Activated CD8-positive, alpha-beta T cell treated with anti-CD3 and anti-CD28 coated beads for 36 hours (primary cell): ENCODE measurements around the gene PLCH1. TPM values are rescaled to one million over a fixed set of nuclear protein-coding genes. Genes with fewer than 3 reads are reported as not detected.
A peak's percentile ranks its signal among the peaks of the same experiment; 100 is the strongest.

ENCODE experiments used
- ATAC-seq: fragments of 200-7000 bp; cut with Tn5 transposase; one replicate; pipeline ENCODE4 v1.10.0; 2021; ENCODE audit warnings: mild to moderate bottlenecking, moderate library complexity
- CTCF ChIA-PET: fragments of 350-600 bp; sonication (Branson Sonifier 250); formaldehyde crosslinking; loops from one replicate; lab custom pipeline; 2021; ENCODE audit warnings: antibody characterized with exemption; lab: Charles Lee
- POLR2A ChIA-PET: fragments of 350-600 bp; sonication (Branson Sonifier 250); formaldehyde crosslinking; loops from one replicate; lab custom pipeline; 2021; ENCODE audit warnings: antibody characterized with exemption; lab: Charles Lee
- DNase-seq: peaks from one replicate; pipeline ENCODE4 v3.0.0-alpha.2; 2020
- H3K27ac Mint-ChIP-seq: one replicate; pipeline ENCODE4 v1.8.0; 2021; ENCODE audit warnings: mild to moderate bottlenecking, mixed read lengths
- H3K27me3 Mint-ChIP-seq: one replicate; pipeline ENCODE4 v1.8.0; 2021; ENCODE audit warnings: mixed read lengths
- H3K36me3 Mint-ChIP-seq: one replicate; pipeline ENCODE4 v1.8.0; 2021; ENCODE audit warnings: low read depth, mixed read lengths
- H3K4me1 Mint-ChIP-seq: one replicate; pipeline ENCODE4 v1.8.0; 2021; ENCODE audit warnings: low read depth, mixed read lengths
- H3K4me3 Mint-ChIP-seq: one replicate; pipeline ENCODE4 v1.8.0; 2021; ENCODE audit warnings: mild to moderate bottlenecking, moderate library complexity, mixed read lengths
- H3K9me3 Mint-ChIP-seq: one replicate; pipeline ENCODE4 v1.8.0; 2021; ENCODE audit warnings: mixed read lengths
- intact Hi-C: fragments of 100-400 bp; cut with micrococcal nuclease; formaldehyde crosslinking; loops from one replicate; pipeline ENCODE4 v1.10.0; 2022
- total RNA-seq, 2 experiments: library from RNA; stranded (reverse); gene quantifications; one replicate each; pipeline ENCODE4 v1.2.3, GENCODE V29; 2021
- TF ChIP-seq, protein P1 (sequence below): fragments of 200-600 bp; IDR thresholded peaks from one replicate; pipeline ENCODE4 v1.8.0; 2022; ENCODE audit warnings: antibody characterized with exemption, mild to moderate bottlenecking

PLCH1 gene
- total RNA-seq, 2 experiments from 2014 or later, result 0.20 to 0.32 TPM

DNA sequence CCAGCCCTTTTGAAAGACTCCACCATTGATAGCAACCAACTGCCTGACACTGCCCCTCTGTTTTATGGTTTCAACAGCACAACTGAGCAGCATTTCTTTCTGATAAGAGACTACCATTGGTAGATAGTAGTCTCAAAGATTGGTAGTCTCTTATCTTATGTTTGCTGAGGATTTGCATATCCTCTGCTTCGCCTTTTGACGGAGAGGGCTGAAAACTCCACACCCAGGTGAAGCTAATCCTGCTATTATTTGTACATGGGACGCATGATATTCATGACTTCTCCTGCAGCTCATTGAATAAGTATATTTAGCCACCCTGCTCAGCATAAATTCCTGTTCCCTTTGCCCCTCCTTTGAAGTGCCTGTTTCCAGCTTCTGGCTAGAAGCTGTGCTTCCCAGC is 332.0 kb downstream of the PLCH1 start:
- no peak overlapping the region for H3K4me3 Mint-ChIP-seq
- DNase-seq (no peak), ATAC-seq (no peak)
- intact Hi-C loops, result no loop called here
- H3K27ac Mint-ChIP-seq, result no peak overlapping the region
- no peaks in the 10 kb centered on the region for H3K27me3 Mint-ChIP-seq
- no peaks in the 10 kb centered on the region for H3K9me3 Mint-ChIP-seq
- ChIA-PET POLR2A (no interaction called here), CTCF (interaction anchor here (1.2 kb wide), 1 partner anchor 289 kb away, joined by 6 read pairs; no protein-coding TSS in a partner anchor)
- no peaks in the 10 kb centered on the region for H3K36me3 Mint-ChIP-seq
- TF ChIP-seq, protein P1, sequence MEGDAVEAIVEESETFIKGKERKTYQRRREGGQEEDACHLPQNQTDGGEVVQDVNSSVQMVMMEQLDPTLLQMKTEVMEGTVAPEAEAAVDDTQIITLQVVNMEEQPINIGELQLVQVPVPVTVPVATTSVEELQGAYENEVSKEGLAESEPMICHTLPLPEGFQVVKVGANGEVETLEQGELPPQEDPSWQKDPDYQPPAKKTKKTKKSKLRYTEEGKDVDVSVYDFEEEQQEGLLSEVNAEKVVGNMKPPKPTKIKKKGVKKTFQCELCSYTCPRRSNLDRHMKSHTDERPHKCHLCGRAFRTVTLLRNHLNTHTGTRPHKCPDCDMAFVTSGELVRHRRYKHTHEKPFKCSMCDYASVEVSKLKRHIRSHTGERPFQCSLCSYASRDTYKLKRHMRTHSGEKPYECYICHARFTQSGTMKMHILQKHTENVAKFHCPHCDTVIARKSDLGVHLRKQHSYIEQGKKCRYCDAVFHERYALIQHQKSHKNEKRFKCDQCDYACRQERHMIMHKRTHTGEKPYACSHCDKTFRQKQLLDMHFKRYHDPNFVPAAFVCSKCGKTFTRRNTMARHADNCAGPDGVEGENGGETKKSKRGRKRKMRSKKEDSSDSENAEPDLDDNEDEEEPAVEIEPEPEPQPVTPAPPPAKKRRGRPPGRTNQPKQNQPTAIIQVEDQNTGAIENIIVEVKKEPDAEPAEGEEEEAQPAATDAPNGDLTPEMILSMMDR, result no peak
- no peaks in the 10 kb centered on the region for H3K4me1 Mint-ChIP-seq

DNA sequence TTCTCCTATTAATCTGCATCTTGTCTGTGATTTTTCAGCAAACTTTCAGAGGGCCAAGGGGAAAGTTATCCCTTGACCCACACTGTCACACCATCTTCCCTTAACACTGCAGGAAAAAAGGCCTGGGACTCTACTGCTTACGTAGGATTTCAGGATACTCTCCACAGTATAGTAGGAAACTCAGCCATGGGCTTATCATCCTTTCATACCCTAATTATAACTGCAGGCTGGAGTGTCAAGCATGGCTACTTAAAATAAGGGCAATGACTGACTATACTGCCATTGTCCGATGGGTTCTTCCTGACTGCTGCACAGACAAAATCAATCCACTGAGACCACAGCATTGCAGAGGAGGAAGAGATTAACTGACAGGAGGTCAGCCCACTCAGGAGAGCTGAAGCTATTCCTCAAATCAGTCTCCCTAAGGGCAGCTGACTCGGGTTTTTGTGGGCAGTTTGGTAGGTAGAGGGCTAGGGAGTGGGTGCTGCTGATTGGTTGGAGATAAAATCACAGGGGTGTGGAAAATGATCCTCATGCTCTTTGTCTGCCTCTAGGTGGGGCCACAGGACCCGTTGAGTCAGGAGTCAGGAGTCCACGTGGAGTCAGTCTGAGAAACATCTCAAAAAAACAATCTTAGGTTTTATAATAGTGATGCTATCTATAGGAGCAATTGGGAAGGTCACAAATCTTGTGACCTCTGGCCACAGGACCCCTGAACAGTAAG is 333.2 kb downstream of the PLCH1 start:
- peak; percentile 21 for DNase-seq

DNA sequence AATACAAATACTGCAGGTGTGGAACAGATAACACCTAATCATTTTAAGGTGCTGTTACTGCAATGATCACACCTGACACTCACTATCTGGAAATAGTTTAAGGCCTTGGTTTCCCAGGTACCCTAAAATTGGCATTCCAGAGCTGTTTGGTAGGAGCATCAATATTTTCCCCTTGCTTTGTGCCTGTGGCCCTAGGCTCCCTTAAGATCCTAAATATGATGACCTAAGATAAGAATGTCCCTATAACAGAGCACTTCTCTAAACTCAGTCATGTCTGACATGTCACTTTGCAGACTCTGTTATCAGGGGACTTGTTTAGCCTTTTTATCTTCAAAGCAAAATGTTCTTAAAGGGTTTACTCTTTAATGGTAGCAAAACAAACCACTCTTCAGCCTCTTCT is 335.5 kb downstream of the PLCH1 start:
- intact Hi-C loops, result no loop called here
- Mint-ChIP-seq H3K36me3 (no peaks in the 10 kb centered on the region), H3K4me3 (no peak overlapping the region), H3K4me1 (no peaks in the 10 kb centered on the region), H3K27me3 (no peaks in the 10 kb centered on the region), H3K27ac (no peak overlapping the region), H3K9me3 (no peaks in the 10 kb centered on the region)
- POLR2A ChIA-PET, result no interaction called here
- TF ChIP-seq, protein P1, result no peak
- ATAC-seq (no peak), DNase-seq (no peak)
- CTCF ChIA-PET, result interaction anchor here (2.2 kb wide), 1 partner anchor 293 kb away, joined by 8 read pairs; no protein-coding TSS in a partner anchor

More for the DNA sequence above, 333.2 kb downstream of the PLCH1 start:
- Mint-ChIP-seq H3K27ac (no peak overlapping the region), H3K4me1 (no peaks in the 10 kb centered on the region), H3K4me3 (no peak overlapping the region), H3K27me3 (no peaks in the 10 kb centered on the region), H3K9me3 (no peaks in the 10 kb centered on the region), H3K36me3 (no peaks in the 10 kb centered on the region)
- ChIA-PET POLR2A (no interaction called here), CTCF (no interaction called here)
- intact Hi-C loops, result no loop called here
- TF ChIP-seq, protein P1, result no peak
- ATAC-seq, result peak; percentile 47

DNA sequence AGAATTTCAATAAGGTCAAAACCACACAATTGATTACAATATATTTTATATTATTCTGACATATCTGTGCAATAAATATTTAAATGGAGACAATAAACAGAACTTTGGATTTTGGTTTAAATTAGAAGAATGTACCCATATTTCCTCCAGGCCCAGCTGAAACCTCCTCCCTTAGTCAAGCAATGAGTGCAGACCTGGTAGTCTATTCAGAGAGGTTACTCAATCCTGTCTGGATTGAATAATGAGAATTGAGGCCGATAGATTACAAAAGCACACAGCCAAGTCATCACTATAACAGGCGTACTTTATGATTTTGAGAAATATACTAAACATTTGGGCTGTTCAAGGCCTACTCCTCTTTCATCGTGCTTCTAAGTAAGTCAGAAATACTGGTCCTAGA is 336.9 kb downstream of the PLCH1 start:
- ATAC-seq (no peak), DNase-seq (no peak)
- Mint-ChIP-seq H3K9me3 (no peaks in the 10 kb centered on the region), H3K27ac (no peak overlapping the region), H3K27me3 (no peaks in the 10 kb centered on the region), H3K4me1 (no peaks in the 10 kb centered on the region), H3K4me3 (no peak overlapping the region), H3K36me3 (no peaks in the 10 kb centered on the region)
- TF ChIP-seq, protein P1, result no peak
- ChIA-PET CTCF (no interaction called here), POLR2A (no interaction called here)
- intact Hi-C loops, result loop anchor here (1.0 kb wide), 1 partner anchor 13 kb away; no protein-coding TSS in a partner anchor

DNA sequence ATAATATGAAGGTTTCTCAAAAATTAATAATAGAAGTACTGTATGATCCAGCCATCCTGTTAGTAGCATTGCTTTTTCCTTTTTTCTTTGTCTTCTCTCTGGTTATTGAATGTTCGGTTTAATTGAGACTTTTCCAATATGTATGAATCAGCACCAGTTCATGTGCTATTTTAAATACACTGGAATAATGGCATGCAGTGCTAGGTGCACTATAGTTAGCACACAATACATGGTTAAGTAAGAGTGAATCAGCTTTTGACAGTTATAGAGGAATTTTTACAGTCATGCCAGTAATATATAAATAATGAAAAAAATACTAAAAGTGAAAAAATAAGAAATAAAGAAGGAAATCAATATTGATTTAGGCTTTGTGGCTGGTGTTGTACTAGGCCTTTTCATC is 337.5 kb downstream of the PLCH1 start:
- ATAC-seq (no peak), DNase-seq (no peak)
- intact Hi-C loops, result loop anchor here (1.0 kb wide), 1 partner anchor 14 kb away; no protein-coding TSS in a partner anchor
- H3K27me3 Mint-ChIP-seq, result no peaks in the 10 kb centered on the region
- H3K9me3 Mint-ChIP-seq, result no peaks in the 10 kb centered on the region
- ChIA-PET CTCF (no interaction called here), POLR2A (no interaction called here)
- H3K36me3 Mint-ChIP-seq, result no peaks in the 10 kb centered on the region
- H3K4me3 Mint-ChIP-seq, result no peak overlapping the region
- H3K27ac Mint-ChIP-seq, result no peak overlapping the region
- no peaks in the 10 kb centered on the region for H3K4me1 Mint-ChIP-seq
- TF ChIP-seq, protein P1, result no peak
